GM11168 (cell line): ENCODE results near the gene ATP11B.
"Not testable (repeated sequence)": the region's sequence is repeated elsewhere in the genome, so short reads cannot be mapped to it uniquely, and the experiment has no call there.

Source experiments
- in situ Hi-C: fragments of 300-500 bp; cut with MboI; formaldehyde crosslinking; loops from one replicate; pipeline ENCODE4 v1.12.0; 2022; ENCODE audit warnings: low sequenced_read_pairs; ENCODE audit not compliant: unreplicated experiment

The ATP11B gene

DNA sequence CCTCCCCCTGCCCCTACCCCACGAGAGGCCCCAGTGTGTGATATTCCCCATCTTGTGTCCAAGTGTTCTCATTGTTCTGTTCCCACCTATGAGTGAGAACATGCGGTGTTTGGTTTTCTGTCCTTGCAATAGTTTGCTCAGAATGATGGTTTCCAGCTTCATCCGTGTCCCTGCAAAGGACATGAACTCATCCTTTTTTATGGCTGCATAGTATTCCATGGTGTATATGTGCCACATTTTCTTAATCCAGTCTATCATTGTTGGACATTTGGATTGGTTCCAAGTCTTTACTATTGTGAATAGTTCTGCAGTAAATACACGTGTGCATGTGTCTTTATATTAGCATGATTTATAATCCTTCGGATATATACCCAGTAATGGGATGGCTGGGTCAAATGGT, 29.0 kb downstream of the ATP11B start:
- in situ Hi-C loops = not testable (repeated sequence)

DNA sequence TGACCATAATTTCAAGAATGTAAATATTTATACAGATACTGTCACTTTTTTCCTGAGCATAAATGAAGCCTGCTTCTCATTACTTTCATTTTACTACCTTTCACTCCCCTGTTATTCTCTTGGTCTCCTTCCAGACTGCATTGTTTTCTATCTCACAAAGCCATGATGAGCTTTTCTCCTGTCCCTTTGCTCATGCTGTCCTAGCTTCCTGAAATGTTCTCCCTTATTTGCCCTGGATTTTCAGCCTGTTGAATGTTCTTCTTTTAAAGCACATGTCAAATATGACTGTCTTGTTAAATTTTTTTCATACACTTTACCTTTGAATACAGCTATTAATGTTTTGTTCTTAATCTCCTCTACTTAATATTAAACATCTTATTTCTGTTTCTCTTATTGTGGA, 31.7 kb downstream of the ATP11B start:
- in situ Hi-C loops = no loop called here

DNA sequence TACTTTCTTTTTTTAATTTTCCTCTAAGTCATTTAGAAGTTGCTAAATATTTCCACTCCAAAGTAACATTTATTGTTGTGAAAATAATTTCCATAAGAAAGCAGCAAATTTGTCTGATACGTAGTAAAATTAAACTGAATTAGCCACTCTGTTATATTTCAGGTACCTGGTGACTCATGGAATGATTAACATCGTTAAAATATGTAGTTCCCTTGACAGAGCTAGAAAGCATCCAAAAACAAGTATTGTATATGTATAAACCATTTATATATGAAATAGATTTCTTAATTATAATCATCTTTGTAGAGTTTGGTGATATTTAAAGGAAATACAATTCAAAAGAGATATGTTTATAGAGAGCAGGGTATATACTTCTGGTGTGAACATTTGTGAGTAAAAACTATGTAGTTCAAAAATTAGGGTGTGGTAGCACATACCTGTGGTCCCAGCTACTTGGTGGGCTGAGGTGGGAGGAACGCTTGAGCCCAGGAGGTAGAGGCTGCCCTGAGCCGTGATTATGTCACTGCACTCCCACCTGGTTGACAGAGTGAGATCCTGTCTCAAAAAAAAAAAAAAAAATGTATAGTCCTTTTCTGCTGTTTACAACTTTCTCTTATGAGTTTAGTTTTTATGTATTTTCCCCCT, 36.6 kb downstream of the ATP11B start:
- in situ Hi-C loops = no loop called here

DNA sequence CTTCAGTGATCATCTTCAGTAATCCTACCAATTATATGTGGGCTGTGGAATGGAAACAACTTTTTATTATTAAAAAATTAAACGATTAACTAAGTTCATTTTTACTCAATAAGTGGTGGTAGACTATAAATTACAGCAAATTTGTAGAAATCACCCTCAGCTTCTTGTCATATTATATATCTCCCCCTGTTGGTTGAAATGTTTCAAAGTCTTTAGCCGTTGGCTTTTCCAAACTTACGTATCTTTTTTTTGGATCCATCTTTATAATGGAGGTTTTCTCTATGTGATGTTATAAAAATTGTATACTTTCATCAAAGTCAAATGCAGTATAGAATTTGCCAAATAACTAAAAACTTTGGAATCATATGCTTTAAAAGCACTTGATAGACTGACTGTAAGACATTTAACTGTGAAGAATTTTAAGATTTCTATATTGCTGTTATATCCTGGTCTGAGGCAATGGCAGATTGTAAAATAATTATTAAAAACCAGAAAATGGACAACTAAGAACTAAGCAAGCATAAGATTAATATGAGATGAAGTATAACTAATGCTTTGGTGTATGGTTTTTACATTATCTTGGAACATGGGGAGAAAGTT, 44.7 kb downstream of the ATP11B start:
- in situ Hi-C loops = no loop called here

DNA sequence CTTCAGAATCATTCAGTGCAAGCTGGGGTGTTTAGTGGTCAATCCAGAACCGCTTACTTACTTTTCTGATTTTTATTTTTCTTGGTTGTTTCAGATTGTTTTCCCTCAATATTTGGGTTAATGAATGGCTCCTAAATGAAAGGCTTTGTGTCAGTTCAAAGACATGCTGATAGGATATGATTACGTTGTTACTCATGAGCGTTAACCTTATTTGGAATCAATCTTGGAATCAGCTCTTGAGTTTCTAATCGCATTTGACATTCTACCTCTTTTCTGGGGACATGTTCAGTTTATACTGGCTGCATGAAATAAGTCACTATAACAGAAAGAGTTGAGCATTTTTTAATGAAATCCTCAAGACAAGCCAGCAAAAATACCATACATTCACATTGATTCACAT, 50.2 kb downstream of the ATP11B start:
- in situ Hi-C loops = no loop called here

DNA sequence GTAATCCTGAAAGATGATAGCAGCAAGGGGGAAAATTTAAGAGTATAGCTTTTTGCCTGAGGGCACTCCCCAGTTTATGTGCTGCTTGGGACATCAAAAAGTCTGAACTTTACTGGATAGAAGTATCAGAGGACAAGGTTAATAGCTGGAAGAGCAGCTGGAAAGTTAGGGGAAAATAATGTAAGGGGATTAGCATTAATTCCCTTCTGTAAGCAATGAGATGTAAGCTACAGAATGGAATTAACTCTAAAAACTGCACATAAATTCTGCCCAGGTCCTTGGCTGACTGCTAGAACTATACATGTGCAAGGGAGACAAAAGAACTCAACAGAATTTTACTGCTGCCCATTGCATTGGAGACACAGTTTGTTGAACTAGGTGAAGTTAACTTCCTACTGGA, 55.6 kb downstream of the ATP11B start:
- in situ Hi-C loops = no loop called here

DNA sequence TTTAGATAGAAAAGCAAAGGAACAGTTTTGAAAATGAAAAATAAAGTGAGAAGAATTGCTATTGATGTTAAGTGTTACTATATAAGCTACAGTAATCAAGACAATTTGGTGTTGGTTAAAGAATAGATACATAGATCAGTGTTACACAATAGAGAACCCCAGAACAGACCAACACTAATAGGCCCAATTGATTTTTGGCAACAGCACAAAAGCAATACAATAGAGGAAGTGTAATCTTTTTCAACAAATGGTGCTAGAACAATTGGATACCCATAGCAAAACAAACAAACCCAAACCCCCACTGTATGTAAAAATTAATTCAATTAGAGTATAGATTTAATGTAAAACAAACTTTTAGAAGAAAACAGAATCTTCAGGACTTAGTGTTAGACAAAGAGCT, 61.8 kb downstream of the ATP11B start:
- in situ Hi-C loops = no loop called here

DNA sequence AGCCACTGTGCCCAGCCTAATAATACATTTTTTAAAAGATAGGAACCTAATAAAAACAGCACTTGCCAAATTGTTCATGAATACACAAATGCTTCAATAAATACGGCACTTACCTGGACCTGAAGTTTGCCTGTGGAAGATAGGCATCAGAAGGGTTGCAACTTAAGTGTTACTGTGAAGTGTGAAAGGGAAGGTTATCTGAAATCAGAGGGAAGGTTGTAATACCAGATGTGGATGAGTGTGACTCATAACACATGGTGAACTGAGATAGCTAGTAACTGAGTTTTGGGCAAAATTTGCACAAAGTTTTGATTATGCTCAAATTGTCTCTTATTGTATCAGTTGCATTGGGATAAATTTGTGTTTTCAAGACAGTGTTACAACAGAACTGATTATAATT, 68.0 kb downstream of the ATP11B start:
- in situ Hi-C loops = no loop called here

DNA sequence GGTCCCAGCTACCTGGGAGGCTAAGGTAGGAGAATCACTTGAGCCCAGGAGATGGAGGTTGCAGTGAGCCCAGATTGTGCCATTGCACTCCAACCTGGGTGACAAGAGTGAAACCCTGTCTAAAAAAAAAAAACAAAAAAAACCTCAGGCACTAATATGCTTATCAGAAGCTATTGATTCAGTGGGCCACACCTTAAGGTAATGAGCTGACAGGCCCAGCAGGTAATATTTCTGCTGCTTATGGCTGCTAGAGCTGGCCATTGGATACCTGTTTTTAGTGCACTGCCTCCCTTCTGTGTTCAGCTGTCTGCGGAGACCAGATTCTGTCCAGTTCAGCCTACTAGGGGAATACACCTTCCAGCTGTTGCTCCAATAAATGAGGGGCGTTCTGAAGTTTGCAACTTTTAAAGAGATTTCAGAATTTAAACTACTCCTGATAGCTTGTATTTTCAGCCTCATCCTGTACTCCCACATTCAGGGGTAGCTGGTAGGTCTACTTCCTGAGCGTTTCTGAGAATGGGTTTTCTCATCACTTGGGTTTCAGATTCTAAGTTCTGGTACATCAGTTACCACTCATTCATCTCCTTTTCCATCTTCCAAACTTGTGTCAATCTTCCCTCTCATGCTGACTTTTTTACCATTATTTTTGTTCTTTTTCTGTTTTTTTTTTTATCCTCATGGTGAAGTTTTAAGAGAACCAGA, 69.0 kb downstream of the ATP11B start:
- in situ Hi-C loops = no loop called here

DNA sequence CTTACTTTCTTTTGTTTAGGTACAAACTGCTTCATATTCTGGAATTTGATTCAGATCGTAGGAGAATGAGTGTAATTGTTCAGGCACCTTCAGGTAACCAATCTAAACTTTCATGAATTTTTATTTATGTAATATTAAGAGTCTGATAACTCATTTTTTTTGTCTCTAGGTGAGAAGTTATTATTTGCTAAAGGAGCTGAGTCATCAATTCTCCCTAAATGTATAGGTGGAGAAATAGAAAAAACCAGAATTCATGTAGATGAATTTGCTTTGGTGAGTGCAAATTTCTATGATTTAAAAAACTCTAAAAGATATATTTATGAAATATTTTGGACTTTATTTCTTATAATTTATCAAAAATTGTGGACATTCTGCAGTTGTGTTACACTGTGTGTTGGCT, 75.8 kb downstream of the ATP11B start:
- in situ Hi-C loops = no loop called here

DNA sequence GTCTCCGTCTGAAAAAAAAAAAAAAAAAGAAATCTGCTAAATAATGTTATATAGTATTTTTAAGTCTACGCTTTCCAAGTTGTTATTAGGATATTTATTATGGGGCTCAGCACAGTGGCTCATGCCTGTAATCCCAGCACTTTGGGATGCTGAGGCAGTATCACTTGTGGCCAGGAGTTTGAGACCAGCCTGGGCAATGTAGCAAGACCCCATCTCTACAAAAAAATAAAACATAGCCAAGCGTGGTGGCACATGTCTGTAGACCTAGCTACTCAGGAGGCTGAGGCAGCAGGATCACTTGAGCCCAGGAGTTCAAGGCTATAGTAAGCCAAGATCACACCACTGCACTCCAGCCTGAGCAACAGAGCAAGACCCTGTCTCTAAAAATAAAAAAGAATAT, 77.6 kb downstream of the ATP11B start:
- in situ Hi-C loops = not testable (repeated sequence)

DNA sequence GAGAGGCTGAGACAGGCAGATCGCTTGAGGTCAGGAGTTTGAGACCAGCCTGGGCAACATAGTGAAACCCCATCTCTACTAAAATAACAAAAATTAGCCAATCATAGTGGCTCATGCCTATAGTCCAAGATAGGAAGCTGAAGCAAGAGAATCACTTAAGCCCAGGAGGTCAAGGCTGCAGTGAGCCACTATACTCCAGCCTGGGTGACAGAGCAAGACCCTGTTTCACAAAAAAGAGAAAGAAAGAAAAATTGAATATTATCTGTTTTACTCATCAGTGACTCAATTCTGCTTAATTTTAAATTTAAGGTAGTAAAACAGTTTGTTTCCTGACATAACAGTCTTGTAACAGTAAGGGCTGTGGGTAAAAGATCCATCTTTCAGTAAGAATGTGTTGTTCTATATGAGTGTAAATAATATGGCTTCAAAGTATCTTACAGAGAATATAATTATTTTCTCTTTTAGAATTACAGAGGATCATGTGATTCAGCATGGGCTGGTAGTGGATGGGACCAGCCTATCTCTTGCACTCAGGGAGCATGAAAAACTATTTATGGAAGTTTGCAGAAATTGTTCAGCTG, 85.8 kb downstream of the ATP11B start:
- in situ Hi-C loops = no loop called here

DNA sequence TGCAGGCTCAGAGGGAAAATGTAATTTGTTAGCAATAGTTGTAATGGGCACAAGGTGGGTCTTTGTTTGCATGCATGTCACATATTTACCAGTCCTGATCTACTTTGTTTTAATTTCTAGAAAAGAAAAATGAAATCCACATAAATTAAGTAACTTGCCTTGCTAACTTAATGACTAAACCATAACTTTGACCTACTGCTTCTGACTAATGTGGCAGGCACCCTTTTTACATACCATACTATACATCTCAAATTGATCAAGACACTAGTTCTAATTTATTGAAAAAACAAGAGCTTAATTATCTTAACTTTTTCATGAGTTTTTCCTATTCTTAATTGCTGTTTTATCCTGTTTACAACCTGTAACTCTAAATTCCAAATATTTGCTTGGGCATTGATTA, 93.2 kb downstream of the ATP11B start:
- in situ Hi-C loops = no loop called here

DNA sequence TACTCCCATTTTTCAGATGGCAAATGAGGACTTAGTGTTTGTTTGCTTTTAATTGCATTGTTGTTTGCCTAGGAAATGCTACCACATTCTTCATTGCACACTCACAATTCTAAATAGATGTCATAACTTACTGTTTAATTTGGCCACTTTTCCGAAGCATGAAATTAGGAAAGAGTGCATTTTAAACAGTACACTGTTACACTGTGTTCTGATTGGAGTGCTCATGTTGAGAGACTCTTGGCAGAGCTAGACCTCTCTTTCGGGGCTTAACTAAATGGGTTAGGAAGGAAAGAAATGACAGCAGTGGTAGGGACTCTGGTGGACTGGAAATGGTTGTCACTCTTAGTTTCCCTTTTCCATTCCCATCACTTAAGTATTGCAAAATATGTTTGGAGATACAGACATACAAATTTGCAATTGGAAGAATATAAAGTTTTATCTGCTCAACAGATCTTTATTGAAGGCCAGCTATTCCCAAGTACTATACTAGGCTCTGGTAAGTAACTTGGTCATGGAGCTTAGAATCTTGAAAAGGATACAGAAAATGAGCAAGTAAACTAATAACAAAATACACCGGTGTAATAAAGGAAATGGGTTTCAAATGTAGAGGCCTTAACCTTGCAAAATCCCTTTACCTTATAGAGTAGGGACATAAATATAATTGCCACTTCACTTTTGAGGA, 96.8 kb downstream of the ATP11B start:
- in situ Hi-C loops = no loop called here

DNA sequence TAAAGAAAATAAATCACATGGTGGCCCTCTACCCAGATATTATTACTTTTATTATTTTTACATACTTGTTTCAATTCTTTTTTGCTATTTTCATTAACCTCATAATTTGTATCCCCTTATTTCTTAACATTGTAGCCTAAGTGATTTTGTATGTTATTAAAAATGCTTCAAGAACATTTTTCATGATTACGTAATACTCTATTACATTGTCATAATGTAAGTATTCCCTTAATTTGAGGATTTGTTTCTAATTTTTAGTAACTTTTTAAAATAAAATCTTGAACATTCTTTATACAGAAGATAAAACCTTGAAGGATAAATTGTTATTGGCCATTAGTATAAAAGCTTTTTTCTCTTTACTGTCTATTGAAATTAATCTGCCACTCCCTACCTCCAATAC, 98.1 kb downstream of the ATP11B start:
- in situ Hi-C loops = no loop called here

DNA sequence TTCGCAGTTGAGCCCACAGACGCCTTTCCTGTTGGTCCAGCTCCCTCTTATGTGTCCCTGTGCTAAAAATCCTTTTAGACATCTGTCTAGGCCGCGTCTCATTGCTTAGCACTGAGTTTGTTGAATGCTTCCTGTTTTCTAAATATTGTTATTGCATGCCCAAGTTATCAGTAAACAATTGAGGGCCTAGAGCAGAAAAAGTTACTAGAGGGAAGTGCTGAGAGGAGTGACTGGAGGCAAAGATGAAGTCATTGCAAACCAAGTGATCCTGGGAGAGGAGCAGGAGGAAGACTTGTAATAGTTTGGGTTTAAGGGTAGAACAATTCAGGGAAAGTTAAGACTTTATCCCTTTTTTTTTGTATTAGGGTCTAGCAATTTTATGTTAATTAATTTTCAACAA, 98.9 kb downstream of the ATP11B start:
- in situ Hi-C loops = no loop called here

DNA sequence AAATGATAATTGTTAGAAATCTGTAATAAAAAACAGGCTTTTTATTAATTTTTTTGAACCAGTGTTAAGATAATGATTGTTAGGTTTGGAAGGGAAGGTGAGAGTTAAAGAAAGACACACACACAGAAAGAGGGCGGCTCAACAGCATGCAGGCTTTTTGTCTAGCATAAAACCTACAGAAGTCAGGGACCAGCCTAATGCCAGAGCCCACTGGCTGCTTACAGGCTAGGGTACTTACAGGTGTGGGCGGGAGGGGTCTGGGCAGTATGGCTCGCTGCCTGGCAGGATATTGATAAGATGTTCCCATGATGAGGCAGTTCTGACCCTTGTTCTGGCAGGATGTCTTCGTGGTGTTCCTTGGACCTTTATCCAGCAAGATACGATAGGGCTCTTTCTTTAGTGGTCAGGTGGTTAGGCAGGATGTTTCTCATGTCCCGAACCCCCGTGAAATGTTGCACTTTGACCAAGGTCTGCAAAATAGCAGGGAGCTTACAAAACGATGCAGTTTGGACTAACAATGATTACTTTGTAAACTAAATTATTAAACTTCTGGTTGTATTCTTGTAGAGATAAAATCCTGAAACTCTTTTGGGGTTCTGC, 102.3 kb downstream of the ATP11B start:
- in situ Hi-C loops = no loop called here

DNA sequence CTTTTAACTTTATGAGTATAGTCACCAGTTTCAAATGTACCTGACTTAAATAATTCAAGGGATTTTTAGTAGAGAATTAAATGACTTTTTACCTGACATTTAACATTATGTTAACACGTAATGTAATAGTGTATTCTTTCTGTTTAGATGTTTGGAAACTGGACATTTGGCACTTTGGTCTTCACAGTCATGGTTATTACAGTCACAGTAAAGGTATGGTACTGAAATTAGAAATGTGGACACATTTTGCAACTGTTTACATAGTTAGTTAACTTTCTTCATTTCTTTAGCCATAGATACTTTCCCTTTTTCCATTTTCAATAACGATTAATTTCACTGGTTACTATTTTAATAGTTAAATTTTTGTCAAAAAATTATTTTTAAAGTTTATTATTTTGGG, 103.2 kb downstream of the ATP11B start:
- in situ Hi-C loops = no loop called here

DNA sequence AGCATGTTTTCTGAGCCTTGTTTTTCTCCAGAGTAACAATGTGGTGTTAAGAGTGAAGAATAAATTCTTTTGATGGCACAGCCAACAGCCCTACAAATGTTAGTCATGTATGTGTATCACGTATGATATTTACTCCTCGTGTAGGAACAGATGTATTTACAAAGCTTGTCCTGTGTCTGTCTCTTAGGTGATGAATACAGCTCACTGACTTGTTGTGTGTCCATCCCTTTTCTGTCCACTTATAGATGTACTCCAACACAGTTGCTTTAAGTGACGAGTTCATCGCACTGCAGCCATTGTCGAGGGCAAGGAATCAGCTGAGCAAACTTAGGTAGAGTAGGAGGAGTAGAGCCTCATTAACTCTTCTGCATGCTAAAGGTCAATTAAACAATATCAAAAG, 108.9 kb downstream of the ATP11B start:
- in situ Hi-C loops = loop anchor here (25.0 kb wide), 1 partner anchor 485 kb away; no protein-coding TSS in a partner anchor

DNA sequence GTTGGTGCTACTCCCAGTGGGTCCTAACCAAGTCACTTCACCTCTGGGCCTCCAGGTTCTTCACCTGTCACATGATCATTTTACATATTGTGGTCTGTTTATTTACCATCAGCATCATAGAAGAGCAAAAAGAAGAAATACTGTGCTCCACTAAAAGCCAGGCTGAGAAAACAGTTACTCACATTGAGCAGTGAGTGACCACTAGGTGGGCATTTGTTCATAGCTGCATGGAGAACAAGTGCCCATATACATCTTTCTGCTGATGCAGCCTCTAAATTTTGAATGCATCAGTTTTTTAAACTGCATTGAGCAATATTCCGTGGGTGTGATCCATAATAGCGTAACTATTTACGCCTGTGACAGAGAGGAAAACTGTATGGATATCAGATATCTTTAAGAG, 110.9 kb downstream of the ATP11B start:
- in situ Hi-C loops = loop anchor here (25.0 kb wide), 1 partner anchor 483 kb away; no protein-coding TSS in a partner anchor
